H1 (cell line): ENCODE data around the gene PRSS8. TPM values are rescaled to one million over a fixed set of nuclear protein-coding genes. Genes with fewer than 3 reads are reported as not detected.

Experiments used
- CHD1 ChIP-seq: IDR thresholded peaks from 2 replicates; pipeline ENCODE4 v1.6.1; 2012; ENCODE audit warnings: low read depth, low read length, improper control_type of control experiment
- CREB1 ChIP-seq: IDR thresholded peaks from 2 replicates; pipeline ENCODE4 v1.6.1; 2012; ENCODE audit warnings: inconsistent platforms
- KDM1A ChIP-seq: fragments of 200-600, 300-600 bp; sonication (generic); IDR thresholded peaks from 2 replicates; pipeline ENCODE4 v1.7.1; 2016; ENCODE audit warnings: mild to moderate bottlenecking, low read length, borderline replicate concordance
- NANOG ChIP-seq: IDR thresholded peaks from 2 replicates; pipeline ENCODE4 v1.6.1; 2011; ENCODE audit warnings: low read length, low read depth, mild to moderate bottlenecking, inconsistent platforms; ENCODE audit not compliant: insufficient read depth, poor library complexity, severe bottlenecking
- TBP ChIP-seq: IDR thresholded peaks from 2 replicates; pipeline ENCODE4 v1.6.1; 2011; ENCODE audit warnings: low read depth, low read length, improper control_type of control experiment
- polyA plus RNA-seq, 7 experiments: library from polyadenylated mRNA; depleted of rRNA in 3 of 7; stranded (reverse) in 5 of 7; unstranded in 2 of 7; fragments of >200 nt in 5 of 7; fragments of 200-250 nt in 2 of 7; gene quantifications; 1 replicate in 5 of 7; 2 replicates in 1 of 7; 4 replicates in 1 of 7; pipeline versions ENCODE4 v1.2.1 to v1.2.3, GENCODE V29; 2011 to 2013; ENCODE audit warnings: missing spikeins in 2 of 7, mixed read lengths in 2 of 7
- total RNA-seq: library from RNA; stranded (reverse); fragmentation: NEBNext Ultra II Directional; extraction: Animal tissue kit (Norgen Biotek cat#: 25700); gene quantifications from 2 replicates; pipeline ENCODE4 v1.2.1, GENCODE V29; 2021
- TF ChIP-seq, protein P1 (sequence below): IDR thresholded peaks from 2 replicates; pipeline ENCODE4 v1.6.1; 2012; ENCODE audit warnings: inconsistent platforms

The PRSS8 gene
- total and polyA plus RNA-seq, 2 of the 8 experiments (the other 6 are each of a cell fraction or from before 2014, with no cell fraction given): 87.7 to 273 TPM

- TF ChIP-seq NANOG (no peak), TBP (no peak), CREB1 (no peak), CHD1 (no peak), KDM1A (no peak)
- TF ChIP-seq, protein P1, sequence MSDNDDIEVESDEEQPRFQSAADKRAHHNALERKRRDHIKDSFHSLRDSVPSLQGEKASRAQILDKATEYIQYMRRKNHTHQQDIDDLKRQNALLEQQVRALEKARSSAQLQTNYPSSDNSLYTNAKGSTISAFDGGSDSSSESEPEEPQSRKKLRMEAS: no peak
Observed at GRCh38 chr16:31131416-31131815, 4.1 kb downstream of the PRSS8 start (continued).
